Superior temporal gyrus (tissue), 1 donor: ENCODE measurements around the gene CPM.
A peak's percentile ranks its signal among the peaks of the same experiment; 100 is the strongest.

Experiments used
- DNase-seq: peaks from one replicate; pipeline ENCODE4 v3.0.0-alpha.2; 2016; ENCODE audit errors: extremely low spot score

The CPM gene

DNA sequence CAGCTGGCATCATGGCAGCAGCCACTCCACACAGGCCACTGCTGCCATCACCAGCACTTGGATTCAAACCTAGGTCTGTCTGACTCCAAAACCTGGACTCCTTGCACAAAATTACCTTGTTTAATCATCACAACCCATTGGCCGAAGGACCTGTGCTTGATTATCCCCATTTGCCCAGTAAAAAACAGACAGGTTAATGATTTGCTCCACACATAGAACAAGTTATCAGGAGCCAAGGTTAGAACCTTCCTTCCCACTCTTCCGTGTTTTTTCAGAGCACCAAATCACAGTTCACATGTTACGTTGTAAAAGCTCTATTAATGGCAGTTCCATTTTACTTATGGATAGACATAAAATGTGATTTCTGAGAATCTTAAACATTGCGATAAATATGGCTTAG, 23.5 kb upstream of the CPM start:
- no peak for DNase-seq

DNA sequence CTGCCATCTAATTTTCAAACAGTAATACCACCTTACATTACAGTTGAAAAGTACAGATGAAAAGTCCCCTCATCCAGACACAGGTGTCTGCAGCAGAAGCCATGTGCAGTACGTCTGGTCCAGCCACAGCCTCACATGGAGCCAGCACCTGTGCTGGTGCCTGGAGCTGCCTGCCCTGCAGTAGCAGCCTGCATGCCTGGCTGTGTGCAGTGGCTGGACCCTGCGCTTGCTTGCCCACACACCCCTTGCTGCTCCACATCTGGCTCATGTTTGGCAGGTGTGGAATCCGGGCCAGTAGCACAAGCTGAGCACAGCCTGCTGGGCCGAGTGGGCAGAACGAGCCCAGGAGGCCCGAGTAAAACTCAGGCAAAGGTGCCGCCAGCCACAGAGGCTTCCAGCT, 21.8 kb upstream of the CPM start:
- DNase-seq = no peak

DNA sequence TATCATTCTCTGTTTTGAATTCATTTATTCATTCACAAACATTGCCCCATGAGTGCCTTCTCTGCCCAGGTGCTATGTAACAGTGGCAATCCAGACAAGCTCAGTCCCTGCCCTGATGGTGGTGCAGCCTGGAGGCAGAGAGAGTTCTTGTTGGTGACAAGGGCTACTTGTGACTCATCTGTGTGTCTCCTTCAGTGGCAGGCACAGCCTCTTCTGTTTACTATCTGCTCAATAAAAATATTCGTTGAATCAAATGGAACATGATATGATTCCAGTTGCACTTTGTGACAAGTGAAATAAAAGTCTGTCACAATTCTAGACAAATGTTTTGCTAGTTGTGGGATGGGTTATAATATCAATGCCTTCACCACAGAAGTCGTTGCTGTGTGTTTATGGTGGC, 20.6 kb upstream of the CPM start:
- no peak for DNase-seq

DNA sequence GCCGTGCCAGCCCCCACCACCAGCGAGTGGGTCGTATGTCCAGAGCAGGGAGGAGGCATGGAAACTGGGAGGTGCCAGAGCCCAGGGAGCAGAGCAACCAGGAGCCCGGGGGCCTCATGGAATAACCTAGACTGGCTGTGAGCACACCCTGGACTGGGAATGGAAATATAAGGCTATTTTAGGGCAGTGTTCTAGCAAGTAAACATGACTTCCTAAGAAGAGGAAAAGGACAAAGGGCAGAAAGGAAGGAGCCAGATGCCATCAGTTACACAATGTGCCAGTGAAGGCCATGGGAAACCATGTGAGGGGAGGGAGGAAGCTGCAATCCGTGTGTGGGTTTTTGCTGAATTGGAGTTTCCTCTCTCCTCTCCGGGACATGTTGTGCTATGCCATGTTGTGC, 18.7 kb upstream of the CPM start:
- DNase-seq = no peak

DNA sequence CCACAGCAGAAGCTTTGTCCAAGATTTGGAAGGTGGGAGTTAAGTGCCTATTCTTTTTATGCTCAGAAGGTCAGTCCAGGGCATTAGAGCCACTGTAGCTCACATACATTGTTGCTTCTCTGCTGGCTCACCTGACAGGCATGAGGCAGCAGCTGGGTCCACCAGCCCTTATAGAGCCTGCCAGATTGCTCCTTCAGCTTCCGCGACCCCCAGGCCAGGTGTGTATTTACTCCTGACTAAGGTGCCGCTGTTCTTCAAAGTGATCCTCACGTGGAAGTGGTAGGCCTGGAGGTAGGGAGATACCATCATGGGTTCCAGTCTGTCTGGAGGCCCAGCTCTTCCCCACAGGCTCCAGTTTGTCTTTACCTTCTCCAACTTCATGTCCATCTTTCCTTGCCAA, 17.5 kb upstream of the CPM start:
- no peak for DNase-seq

DNA sequence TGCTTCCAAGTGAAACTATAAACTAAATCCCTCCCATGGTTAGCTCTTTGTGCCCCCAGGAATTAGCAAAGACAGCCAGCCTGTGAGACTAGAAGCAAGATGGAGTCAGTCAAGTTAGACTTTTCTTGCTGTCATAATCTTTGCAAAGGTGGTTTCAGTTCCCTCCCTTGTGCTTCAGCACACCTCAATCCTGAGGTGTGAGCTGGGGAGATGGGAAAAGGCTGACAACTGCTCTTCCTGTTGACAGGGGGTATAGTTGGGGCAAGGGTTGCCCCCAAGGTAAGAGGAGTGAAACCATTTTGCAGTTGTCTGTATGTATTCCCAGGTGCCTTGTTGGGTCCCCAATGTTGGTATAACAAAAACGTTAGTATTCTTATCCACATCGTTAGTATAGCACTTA, 12.3 kb upstream of the CPM start:
- DNase-seq = no peak

DNA sequence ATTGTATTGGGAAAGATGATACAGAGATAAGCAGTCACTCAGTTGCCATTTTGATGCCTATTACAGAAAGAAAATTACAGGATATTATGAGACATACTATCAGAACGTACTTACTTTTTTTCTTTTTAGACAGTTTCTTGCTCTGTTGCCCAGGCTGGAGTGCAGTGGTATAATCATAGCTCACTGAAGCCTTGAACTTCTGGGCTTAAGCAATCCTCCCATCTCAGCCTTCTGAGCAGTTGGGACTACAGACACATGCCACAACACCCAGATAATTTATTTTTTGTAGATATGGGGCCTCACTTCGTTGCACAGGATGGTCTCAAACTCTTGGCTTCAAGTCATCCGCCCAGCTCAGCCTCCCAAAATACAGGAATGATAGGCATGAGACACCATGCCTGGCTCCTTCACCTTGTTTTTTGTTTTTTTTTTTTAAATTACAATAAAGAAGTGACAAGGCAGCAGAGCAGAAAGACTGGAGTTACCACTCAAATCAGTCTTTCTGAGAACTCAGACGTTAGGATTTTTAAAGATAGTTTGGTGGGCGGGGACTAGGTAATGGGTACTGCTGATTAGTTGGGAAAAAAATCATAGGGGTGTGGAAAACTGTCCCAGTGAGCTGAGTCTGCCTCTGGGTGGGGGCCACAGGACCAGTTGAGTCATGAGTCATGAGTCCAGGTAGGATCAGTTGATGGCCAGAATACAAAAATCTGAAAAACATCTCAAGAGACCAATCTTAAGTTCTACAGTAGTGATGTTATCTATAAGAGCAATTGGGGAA, 11.5 kb upstream of the CPM start:
- DNase-seq = no peak

DNA sequence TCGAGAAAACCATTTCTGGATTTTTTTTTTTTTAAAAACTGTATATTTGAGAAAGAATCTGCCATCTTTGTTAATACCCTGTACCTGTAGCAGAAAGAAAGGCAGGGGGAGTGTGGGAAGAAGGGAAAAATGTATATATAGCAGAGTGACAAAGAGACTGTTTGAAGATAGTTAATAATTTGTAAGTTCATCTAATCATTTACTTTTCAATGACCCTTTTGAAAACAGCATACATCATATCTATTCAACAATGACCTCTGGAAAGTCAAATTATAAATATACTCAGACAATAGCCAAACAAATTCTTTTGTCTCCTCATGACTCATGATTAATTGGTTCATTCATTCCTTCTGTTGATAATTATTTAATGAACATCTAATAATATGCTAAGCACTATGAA, 10.9 kb upstream of the CPM start:
- DNase-seq = no peak

DNA sequence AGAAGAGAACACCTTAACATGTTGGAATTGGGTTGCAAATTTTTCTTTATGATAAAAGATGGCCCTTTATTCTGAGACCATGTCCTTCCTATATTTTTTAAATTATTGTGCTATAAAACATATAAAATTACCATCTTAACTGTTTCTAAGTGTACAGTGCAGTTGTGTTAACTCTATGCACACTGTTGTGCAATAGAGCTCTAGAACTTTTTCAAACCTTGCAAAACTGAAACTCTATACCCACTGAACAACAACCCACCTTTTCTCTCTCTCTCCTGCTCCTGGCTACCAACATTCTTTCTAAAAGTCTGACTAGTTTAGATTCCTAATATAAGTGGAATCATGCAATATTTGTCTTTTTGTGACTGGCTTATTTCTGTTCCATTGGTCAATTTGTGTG, 7.8 kb upstream of the CPM start:
- no peak for DNase-seq

DNA sequence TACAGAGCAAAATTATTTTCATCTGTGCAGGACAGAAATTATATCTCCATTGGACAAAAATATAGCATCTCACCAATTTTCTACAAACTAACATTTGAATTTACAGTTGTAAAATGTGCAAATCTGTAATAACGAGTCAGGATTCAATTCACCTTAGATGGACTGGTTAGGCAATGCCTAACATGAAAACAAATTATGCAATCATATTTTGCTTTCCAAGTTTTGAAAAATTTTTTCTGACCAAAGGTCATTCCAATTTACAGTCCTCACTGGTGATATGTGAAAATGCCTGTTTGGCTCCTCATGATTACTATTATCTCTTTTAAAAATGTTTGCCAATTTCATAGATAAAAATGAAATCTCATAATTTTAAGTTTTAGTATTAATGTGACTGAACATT, 6.5 kb upstream of the CPM start:
- DNase-seq = no peak

DNA sequence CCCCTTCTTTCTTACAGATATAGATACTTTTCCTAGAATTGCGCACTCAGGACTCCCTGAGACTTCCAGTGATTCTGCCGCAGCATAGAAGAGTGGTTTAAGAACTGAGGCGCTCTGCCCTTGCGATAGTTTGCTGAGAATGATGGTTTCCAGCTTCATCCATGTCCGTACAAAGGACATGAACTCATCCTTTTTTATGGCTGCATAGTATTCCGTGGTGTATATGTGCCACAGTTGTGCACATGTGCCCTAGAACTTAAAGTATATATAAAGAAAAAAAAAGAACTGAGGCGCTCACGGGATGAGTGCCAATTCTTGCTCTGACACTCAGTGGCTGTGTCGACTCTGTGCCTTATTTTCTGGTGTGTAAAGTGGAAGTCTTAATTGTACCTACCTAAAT, 1.4 kb upstream of the CPM start:
- DNase-seq = no peak

DNA sequence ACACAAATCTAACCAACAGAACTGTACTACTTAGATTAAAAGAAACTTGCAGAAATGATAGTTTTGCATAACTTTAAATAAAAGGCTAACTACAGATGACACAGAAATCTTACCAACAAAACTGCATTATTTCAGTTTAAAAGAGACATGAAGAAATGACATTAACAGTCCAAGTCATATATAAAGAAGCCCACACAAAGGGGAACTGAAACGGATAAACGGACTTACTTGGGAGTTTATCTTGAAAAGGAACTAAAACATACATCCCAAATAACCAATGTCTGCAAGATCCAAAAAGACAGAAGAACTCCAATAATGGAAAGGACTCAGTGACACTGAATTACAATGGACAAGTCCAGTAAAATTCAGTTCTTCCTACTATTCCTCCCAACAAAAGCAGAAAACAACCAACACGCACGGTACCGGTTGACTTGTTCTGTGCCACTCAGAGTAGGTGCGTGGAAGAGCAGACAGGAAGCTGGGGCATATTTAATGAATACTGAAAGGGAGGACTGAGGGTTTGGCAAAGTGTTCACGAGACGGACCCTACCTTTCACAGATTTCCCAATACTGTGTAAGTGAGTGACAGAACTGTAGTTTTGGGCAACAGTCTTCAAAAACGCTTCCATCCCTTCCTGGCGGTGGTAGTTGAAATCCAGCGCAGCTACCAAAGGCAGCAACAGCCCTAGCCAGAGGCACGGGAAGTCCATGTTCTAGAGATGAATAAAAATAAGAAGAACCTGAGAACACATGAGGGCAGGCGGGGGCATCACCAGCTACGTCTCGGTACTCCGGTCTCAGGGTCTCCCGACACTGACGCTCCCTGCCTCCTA, 627 bp downstream of the CPM start:
- DNase-seq = peak; percentile 64

DNA sequence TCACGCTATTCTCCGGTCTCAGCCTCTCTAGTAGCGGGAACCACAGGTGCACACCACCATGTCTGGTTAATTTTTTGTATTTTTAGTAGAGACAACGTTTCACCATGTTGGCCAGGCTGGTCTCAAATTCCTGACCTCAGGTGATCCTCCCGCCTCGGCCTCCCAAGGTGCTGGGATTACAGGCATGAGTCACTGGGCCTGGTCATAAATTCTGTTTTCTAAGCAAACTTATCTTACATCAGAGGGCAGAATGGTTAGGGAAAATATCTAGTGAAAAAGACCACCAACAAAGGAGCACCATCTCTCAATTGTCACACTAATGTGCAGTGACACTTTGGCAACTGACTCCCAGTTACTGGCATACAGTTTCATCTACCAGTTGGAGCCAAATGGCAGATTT, 2.8 kb downstream of the CPM start:
- no peak for DNase-seq

DNA sequence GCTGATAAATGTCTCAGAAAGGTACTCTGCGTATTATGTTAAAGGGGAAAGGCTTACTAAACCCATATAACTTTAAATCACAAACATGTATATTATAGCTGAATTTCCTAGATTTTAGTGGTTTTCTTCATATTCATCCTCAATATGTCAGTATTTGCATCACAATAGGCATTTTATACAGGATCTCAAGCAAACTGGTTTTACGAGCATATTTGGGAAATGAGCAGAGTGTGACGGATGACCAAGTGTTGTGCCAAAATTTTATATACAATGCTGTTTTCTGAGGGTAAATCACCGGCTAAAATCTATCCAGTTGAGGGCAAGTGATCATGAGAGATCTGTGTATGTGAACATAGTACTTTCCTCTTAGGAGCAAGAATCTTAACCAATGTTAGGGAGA, 8.4 kb downstream of the CPM start:
- DNase-seq = no peak

DNA sequence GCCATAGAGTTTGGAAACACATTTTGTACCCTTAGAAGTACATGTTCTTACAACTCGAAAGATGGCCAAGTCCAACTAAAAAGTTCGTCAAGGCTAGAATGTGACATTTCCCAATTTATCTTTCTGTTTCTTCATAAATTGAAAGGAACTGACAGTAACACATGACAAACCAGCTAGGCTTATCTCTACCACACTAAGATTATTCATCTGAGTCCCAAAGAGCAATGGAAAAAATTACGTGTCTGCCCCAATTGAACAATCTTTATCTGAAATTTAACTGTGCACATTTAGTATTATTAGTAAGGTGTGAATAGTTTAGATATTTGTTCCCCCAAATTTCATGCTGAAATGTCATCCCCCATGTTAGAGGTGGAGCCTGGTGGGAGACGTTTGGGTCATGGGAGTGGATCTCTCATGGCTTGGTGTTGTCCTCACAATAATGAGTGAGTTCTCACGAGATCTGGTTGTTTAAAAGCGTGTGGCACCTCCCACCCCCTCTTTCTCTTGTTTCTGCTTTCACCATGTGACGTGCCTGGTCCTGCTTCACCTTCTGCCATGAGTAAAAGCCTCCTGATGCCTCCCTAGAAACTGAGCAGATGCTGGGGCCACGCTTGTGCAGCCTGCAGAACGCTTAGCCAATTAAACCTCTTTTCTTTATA, 13.3 kb downstream of the CPM start:
- DNase-seq = no peak

DNA sequence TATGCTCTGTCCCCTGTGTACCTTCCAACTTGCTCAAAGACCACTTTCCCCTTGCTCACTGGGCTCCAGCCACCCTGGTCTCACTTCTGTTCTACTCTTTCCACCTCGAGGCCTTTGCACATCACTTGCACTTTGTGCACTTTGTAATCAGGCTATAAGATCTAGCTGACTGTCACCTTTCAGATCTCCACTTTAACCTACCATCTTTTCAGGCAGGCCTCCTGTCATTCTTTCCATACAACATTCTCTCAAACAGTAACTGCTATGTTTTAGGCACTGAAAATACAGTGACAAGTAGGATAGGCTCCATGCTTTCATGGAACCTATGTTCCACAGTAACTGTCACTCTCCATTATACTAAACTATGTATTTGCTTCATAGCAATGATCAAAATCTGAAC, 14.0 kb downstream of the CPM start:
- no peak for DNase-seq

DNA sequence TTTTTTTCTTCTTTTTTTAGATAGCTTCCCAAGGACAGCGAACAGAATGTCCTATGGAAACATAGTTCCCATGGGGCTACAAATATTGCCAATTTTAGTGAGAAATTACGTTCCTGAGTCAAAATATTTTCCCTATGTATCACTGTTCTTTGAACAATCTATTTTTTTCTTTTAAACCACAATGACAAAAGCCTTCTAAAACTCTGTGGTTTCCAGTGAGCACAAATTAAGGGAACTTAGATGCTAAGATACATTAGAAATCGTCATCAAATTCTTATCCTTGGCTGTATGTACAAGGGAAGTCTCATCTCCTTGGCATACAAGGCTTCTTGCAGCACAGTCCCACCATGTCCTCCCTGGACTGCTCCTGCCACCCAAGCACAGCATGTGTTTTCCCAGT, 17.9 kb downstream of the CPM start:
- no peak for DNase-seq

DNA sequence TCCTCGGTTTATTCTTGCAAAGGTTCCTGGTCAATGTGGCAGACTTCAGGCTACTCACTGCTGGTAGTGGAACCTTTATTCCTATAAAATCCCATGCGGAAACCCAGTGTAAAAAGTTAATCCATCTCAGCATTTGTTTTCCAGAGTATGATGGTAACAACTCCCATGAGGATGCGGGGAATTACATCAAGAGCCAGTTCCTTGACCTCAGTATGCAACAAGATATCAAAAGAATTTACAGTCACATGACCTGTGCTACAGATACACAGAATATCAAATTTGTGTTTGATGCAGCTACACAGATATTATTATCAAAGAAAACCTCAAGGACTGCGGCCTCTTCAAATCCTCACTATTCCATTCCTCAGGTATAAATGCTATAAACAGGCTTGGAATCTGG, 19.3 kb downstream of the CPM start:
- DNase-seq = no peak

DNA sequence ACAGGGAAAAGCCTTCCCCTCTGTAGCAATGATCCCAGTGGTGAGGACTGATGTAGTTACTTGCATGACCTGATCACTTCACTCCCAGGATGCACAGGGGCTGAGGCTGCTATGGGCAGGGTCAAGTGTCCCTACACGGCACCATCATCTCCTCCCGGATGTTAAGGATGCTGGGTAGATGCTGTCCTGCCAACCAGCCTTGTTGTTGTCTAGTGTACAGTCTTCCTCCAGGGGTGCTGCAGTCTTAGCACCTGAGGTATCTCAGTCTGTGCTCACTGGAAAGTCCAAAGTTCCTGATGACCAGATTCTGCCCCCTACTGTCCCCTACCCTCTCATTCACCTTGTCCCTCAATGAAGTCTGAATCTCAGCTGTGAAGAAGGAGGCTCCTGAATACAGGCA, 20.1 kb downstream of the CPM start:
- DNase-seq = no peak

DNA sequence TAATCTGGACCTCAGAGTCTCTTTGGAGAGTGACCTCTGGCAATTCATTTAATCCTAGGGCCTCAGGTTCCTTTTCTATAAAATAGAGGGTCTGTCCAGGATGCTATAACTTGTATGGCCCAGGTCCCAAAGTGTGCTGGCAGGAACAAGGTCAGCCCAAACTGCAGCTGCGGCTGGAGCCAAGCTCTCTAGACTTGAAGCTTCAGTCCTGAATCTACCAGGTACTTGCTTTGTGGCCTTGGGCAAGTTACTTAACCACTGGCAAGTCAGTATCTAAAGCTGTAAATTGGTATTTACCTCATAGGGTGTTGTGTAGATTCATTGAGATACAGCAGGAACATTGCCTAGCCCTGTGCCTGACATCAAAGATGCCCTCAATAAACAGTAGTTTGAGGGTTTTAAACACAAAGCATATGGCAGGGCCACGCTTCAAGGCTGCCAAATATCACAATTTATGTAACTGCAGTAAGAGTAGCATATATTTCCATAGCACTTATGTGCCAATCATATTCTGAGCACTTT, 21.7 kb downstream of the CPM start:
- no peak for DNase-seq

DNA sequence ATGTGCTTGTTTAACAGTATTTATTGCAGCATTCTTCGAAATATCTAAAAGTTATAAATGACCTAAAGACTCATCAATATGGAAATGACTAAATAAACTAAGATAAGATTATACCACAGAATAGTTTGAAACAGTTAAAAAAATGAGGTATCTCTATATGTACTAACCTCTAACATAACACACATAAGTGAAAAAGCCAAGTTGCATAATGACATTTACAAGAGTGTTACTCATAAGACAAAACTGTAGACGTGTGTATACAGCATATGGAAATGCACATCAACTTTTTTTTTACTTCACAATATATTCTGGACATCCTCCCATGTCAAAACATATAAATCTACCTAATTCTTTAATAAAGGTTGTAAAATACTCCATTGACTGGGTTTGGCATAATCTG, 22.8 kb downstream of the CPM start:
- DNase-seq = no peak

DNA sequence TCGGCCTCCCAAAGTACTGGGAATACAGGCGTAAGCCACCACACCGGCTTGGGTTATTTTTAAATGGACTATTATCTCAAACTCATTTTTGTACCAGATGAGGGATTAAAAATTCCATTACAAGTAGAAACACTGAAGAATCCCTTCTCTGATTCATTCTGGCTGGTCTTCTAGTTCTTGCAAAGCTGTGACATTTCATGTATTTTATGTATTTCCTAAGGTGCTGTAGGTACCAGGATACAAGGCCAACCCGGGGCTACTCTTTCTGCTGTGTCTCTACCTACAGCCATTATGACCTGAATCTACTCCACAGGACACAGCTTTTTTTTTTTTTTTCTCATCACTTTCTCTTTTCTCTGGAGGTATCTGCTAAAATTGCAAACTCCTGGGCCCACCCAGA, 24.9 kb downstream of the CPM start:
- no peak for DNase-seq

DNA sequence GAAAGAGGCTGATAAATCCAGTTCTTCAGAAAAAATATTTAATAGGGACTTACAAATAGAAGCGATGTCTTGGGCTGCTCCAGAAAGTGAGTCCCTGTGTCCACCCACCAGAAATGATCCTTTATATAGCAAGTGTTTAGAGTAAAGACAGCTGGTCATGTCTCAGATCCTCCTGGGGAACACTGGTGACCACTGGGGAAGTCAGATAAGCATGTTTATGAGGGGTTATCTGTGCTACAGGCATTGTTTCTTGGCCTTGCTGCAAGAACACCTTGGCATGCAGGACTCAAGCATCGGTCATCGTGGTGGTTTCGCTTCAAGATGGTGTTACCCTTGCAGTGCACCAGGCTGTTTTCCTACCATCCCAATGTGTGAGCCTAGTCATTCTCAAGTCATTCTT, 27.2 kb downstream of the CPM start:
- DNase-seq = no peak
